ENCODE results near the gene SCN9A.
"Not testable (repeated sequence)": the region's sequence is repeated elsewhere in the genome, so short reads cannot be mapped to it uniquely, and the experiment has no call there.

The SCN9A gene

DNA sequence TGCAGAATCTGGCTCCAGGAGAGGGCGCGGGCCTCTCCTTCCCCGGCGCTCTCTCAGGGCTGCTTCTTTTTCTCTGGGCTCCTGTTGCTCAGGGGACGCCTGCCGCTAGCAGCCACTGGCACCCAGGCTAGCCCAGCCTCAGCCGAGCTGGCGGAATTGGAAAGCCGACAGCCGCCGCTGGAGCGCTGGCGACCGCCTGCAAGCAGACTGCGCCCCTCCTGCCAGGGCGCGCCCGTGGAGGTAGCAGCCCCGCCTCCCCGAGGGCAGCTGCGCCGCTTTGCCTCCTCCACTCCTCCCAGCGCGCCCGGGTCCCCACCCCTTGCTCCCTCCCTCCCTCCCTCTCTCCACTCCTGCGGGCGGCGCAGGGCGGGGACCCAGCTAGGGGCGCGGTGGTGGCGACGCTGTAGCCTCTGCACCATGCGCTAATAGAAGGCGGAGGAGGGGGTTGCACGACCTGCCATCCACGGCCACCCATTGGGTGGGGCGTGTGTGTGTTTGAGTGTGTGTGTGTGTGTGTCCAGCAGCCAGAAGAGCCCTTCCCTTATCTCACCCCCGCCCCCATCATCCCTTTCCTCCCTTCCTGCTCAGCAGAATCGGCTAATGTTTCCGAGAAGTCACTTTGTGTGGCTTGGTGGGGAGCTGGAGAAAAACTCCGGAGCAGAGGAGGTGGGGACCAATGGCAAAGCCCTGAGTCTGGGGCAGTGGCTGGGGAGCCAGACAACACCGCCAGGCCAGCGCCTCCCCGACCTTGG, at the start of gene SCN9A:
Gene SCN9A, minus strand, starts transcription at position 209 of the 752 bp plus-strand sequence. CDS start 64,188 bp downstream, outside the sequence.
- H3K4me3 ChIP-seq (ENCODE audit: low read length in 2 of 2) = peak within 1 kb of the TSS; percentile 75 to 76
- no peaks in the 10 kb centered on the region for H3K36me3 ChIP-seq (ENCODE audit: control insufficient read depth in 2 of 2, insufficient read depth in 2 of 2, low read length in 2 of 2)
- H3K9me3 ChIP-seq (ENCODE audit: control insufficient read depth in 2 of 2, low read length in 2 of 2) = no peaks in the 10 kb centered on the region
- peak within 1 kb of the TSS; percentile 43 to 60 for H3K9ac ChIP-seq (ENCODE audit: low read length in 2 of 2)
- no peak within 1 kb of the TSS for H3K27ac ChIP-seq (ENCODE audit: low read length)
- H3K4me1 ChIP-seq (ENCODE audit: control insufficient read depth, insufficient read depth, low read length) = peaks cover 10% of the 10 kb centered on the region
- H3K27me3 ChIP-seq (ENCODE audit: control insufficient read depth in 1 of 2, insufficient read depth in 2 of 2, low read length in 2 of 2) = no peaks in the 10 kb centered on the region

DNA sequence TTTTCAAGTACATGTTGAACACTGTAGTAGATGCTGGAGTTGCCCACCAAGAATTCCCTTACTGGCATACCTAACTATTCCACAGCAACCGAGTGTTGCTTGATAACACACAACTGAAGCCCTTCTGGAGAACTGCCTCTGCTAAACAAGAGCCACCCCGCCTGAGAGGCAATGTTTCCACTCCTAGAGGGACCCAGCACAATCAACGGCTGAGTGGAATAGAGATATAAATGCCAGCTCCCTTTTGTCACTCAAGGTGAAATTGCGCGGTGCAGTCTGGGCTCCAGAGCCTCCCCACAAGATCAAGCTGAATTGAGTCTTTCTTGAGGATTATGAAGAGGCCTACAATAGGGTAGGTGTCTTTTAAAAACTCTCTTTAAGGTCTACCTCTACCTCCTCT, 49.1 kb upstream of the SCN9A start:
- no peak overlapping the region for H3K27ac ChIP-seq (ENCODE audit: low read length)
- no peaks in the 10 kb centered on the region for H3K4me1 ChIP-seq (ENCODE audit: control insufficient read depth, insufficient read depth, low read length)
- no peaks in the 10 kb centered on the region for H3K9me3 ChIP-seq (ENCODE audit: control insufficient read depth in 2 of 2, low read length in 2 of 2)
- H3K4me3 ChIP-seq (ENCODE audit: low read length in 2 of 2) = no peak overlapping the region
- H3K27me3 ChIP-seq (ENCODE audit: control insufficient read depth in 1 of 2, insufficient read depth in 2 of 2, low read length in 2 of 2) = no peaks in the 10 kb centered on the region
- no peaks in the 10 kb centered on the region for H3K36me3 ChIP-seq (ENCODE audit: control insufficient read depth in 2 of 2, insufficient read depth in 2 of 2, low read length in 2 of 2)
- H3K9ac ChIP-seq (ENCODE audit: low read length in 2 of 2) = no peak overlapping the region

DNA sequence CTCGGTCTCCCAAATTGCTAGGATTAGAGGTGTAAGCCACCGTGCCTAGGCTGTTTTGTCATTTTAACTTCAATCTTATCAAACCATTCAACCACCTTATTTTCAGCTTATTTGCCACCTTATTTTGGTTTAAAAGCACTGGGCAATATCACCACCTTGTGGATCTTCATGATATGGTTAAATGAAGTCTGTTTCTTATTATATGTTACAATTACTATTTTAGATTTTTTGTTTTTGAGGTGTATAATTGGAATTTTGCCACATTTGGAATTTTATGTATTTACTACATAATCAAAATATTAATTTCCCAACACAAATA, 43.8 kb upstream of the SCN9A start:
- Histone ChIP-seq H3K4me3 (ENCODE audit: low read length in 2 of 2) (no peak overlapping the region), H3K9ac (ENCODE audit: low read length in 2 of 2) (no peak overlapping the region), H3K9me3 (ENCODE audit: control insufficient read depth in 2 of 2, low read length in 2 of 2) (no peaks in the 10 kb centered on the region), H3K36me3 (ENCODE audit: control insufficient read depth in 2 of 2, insufficient read depth in 2 of 2, low read length in 2 of 2) (no peaks in the 10 kb centered on the region), H3K27me3 (ENCODE audit: control insufficient read depth in 1 of 2, insufficient read depth in 2 of 2, low read length in 2 of 2) (no peaks in the 10 kb centered on the region), H3K4me1 (ENCODE audit: control insufficient read depth, insufficient read depth, low read length) (no peaks in the 10 kb centered on the region), H3K27ac (ENCODE audit: low read length) (no peak overlapping the region)

DNA sequence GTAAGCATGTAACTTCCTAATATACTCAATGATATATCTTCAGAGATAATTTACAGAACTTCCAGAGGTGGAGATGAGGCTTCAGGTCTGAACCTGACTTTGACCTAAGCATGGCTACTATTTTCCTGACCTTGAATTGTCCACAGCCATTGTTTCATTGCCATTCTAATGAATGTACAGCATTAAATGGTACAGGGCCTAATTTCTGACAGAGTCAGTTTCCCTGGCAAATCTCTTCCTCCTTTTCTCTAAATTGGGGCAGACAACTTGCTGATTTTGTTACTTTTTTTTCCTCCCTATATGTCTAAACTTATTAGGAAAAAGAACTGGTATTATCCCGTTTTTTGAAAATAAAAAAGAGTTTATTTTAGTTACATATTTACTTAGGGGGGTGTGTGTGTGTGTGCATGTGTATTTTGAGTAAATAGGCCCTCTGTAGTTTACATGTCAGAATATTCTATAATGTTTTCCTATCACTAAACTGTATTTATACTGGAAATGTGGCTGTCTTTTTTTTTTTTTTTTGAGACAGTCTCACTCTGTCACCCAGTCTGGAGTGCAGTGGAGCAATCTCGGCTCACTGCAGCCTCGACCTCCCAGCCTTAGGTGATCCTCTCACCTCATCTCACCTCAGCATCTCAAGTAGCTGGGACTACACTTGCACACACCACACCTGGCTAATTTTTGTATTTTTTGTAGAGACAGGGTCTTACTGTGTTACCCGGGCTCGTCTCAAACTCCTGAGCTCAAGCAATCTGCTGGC, 43.3 kb upstream of the SCN9A start:
- no peak overlapping the region for H3K27ac ChIP-seq (ENCODE audit: low read length)
- H3K9me3 ChIP-seq (ENCODE audit: control insufficient read depth in 2 of 2, low read length in 2 of 2) = no peaks in the 10 kb centered on the region
- H3K4me1 ChIP-seq (ENCODE audit: control insufficient read depth, insufficient read depth, low read length) = no peaks in the 10 kb centered on the region
- H3K9ac ChIP-seq (ENCODE audit: low read length in 2 of 2) = no peak overlapping the region
- H3K4me3 ChIP-seq (ENCODE audit: low read length in 2 of 2) = no peak overlapping the region
- H3K27me3 ChIP-seq (ENCODE audit: control insufficient read depth in 1 of 2, insufficient read depth in 2 of 2, low read length in 2 of 2) = no peaks in the 10 kb centered on the region
- no peaks in the 10 kb centered on the region for H3K36me3 ChIP-seq (ENCODE audit: control insufficient read depth in 2 of 2, insufficient read depth in 2 of 2, low read length in 2 of 2)

DNA sequence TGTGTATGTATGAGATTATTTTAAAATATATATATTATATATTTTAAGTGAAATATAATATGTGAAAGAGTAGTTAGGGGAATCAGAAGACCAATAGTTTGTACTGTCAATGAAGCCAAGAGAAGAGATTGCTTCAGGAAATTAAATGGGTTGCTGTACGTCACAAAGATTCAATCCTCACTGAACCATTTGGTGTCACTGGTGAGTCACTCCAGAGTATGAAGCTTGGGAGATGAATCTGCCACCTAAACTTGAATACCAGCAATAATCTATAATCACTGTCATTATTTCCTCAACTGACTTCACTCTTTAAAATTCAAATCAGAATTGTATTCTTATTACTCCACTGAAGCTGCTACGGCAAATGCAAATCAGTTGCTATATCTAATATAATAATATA, 41.9 kb upstream of the SCN9A start:
- H3K27me3 ChIP-seq (ENCODE audit: control insufficient read depth in 1 of 2, insufficient read depth in 2 of 2, low read length in 2 of 2) = no peaks in the 10 kb centered on the region
- no peaks in the 10 kb centered on the region for H3K36me3 ChIP-seq (ENCODE audit: control insufficient read depth in 2 of 2, insufficient read depth in 2 of 2, low read length in 2 of 2)
- H3K9ac ChIP-seq (ENCODE audit: low read length in 2 of 2) = no peak overlapping the region
- H3K27ac ChIP-seq (ENCODE audit: low read length) = no peak overlapping the region
- H3K9me3 ChIP-seq (ENCODE audit: control insufficient read depth in 2 of 2, low read length in 2 of 2) = no peaks in the 10 kb centered on the region
- H3K4me1 ChIP-seq (ENCODE audit: control insufficient read depth, insufficient read depth, low read length) = no peaks in the 10 kb centered on the region
- no peak overlapping the region for H3K4me3 ChIP-seq (ENCODE audit: low read length in 2 of 2)

DNA sequence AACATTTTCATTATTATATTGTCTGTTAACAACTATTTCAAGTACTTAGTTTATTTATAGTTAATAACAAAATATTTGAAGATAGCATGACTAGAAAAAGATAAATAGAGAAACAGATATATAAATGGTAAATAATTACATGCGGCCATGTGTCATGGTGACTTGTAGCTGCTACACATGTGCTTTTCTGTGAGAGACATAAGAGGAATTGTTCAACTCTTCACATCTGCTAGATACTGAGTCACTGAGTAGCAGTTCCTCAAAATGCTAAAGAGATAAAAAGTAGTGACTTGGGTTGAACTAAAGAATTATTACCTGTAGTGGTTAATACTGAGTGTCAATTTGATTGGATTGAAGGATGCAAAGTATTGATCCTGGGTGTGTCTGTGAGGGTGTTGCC, 37.5 kb upstream of the SCN9A start:
- Histone ChIP-seq H3K27ac (ENCODE audit: low read length) (no peak overlapping the region), H3K9me3 (ENCODE audit: control insufficient read depth in 2 of 2, low read length in 2 of 2) (no peaks in the 10 kb centered on the region), H3K4me3 (ENCODE audit: low read length in 2 of 2) (no peak overlapping the region), H3K27me3 (ENCODE audit: control insufficient read depth in 1 of 2, insufficient read depth in 2 of 2, low read length in 2 of 2) (no peaks in the 10 kb centered on the region), H3K36me3 (ENCODE audit: control insufficient read depth in 2 of 2, insufficient read depth in 2 of 2, low read length in 2 of 2) (no peaks in the 10 kb centered on the region), H3K9ac (ENCODE audit: low read length in 2 of 2) (no peak overlapping the region), H3K4me1 (ENCODE audit: control insufficient read depth, insufficient read depth, low read length) (no peaks in the 10 kb centered on the region)

DNA sequence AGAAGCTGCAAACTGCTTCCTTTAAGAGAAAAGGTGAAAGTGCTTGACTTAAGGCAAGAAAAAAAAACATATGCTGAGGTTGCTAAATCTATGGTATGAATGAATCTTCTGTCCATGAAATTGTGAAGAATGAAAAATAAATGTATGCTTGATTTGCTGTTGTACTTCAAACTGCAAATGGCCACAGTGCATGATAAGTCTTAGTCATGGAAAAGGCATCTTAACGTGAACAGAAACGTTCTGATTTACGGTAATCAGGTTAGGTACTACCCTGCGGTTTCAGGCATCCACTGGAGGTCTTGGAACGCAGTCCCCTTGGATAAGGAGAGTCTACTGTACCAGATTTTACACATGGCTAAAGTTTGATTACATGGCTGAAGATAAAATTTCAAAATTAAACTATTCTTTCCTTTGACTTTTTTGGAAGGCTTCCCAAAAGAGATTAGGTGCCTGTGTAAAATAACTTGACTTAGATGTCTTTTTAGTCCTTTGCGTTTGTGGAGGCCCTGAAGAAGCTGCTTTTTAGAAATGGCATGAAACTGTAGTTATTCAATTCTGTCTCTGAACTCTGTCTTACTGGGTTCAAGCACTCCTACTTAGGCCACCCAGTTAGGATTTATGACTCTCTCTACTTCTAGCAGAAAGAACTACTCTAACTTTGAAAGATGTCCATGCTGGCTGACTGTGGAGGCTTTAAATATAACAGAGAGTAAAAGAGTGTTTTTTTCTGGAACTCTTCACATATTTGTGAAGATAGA, 35.9 kb upstream of the SCN9A start:
- H3K36me3 ChIP-seq (ENCODE audit: control insufficient read depth in 2 of 2, insufficient read depth in 2 of 2, low read length in 2 of 2) = no peaks in the 10 kb centered on the region
- H3K27ac ChIP-seq (ENCODE audit: low read length) = no peak overlapping the region
- no peak overlapping the region for H3K9ac ChIP-seq (ENCODE audit: low read length in 2 of 2)
- H3K4me1 ChIP-seq (ENCODE audit: control insufficient read depth, insufficient read depth, low read length) = no peaks in the 10 kb centered on the region
- H3K9me3 ChIP-seq (ENCODE audit: control insufficient read depth in 2 of 2, low read length in 2 of 2) = no peaks in the 10 kb centered on the region
- no peak overlapping the region for H3K4me3 ChIP-seq (ENCODE audit: low read length in 2 of 2)
- no peaks in the 10 kb centered on the region for H3K27me3 ChIP-seq (ENCODE audit: control insufficient read depth in 1 of 2, insufficient read depth in 2 of 2, low read length in 2 of 2)

DNA sequence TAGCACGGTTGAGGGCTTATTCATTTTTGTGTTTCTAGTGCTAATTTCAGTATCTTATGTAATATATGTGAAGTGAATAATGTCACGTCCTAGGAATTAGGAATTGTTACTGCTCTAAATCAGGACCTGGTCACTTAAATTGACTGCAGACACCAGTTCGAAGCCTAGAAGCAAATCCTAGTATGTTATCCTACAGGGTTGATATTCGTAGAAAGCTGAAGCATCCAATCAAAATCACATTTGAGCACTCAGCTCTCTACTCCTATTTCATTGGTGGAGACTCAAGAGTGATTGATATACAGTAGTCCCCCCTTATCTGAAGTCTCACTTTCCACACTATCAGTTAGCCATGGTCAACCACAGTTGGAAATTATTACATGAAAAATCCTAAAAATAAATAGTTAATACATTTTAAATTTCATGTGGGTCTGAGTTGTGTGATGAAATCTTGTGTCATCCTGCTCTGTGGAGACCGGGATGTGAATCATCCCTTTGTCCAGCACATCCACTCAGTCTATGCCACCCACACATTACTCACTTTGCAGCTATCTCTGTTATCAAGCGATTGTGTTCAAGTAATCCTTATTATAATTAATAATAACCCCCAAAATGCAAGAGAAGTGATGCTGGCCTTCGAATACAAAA, 35.2 kb upstream of the SCN9A start:
- H3K27ac ChIP-seq (ENCODE audit: low read length) = no peak overlapping the region
- no peaks in the 10 kb centered on the region for H3K27me3 ChIP-seq (ENCODE audit: control insufficient read depth in 1 of 2, insufficient read depth in 2 of 2, low read length in 2 of 2)
- H3K9ac ChIP-seq (ENCODE audit: low read length in 2 of 2) = no peak overlapping the region
- H3K4me3 ChIP-seq (ENCODE audit: low read length in 2 of 2) = no peak overlapping the region
- H3K36me3 ChIP-seq (ENCODE audit: control insufficient read depth in 2 of 2, insufficient read depth in 2 of 2, low read length in 2 of 2) = no peaks in the 10 kb centered on the region
- no peaks in the 10 kb centered on the region for H3K9me3 ChIP-seq (ENCODE audit: control insufficient read depth in 2 of 2, low read length in 2 of 2)
- no peaks in the 10 kb centered on the region for H3K4me1 ChIP-seq (ENCODE audit: control insufficient read depth, insufficient read depth, low read length)

DNA sequence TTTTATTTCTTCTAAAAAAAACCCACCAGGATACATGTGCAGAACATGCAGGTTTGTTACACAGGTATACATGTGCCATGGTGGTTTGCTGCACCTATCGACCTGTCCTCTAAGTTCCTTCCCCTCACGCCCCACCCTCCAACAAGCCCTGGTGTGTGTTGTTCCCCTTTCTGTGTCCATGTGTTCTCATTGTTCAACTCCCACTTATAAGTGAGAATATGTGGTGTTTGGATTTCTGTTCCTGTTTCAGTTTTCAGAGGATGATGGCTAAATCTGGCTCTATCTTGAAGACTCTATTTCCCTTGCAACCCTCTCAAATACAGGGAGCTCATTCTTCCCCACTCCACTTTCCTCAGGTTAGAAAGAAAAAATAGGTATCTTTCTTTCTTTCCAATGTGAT, 32.0 kb upstream of the SCN9A start:
- H3K27ac ChIP-seq (ENCODE audit: low read length); H3K9ac ChIP-seq (ENCODE audit: low read length in 2 of 2); H3K36me3 ChIP-seq (ENCODE audit: control insufficient read depth in 2 of 2, insufficient read depth in 2 of 2, low read length in 2 of 2); H3K9me3 ChIP-seq (ENCODE audit: control insufficient read depth in 2 of 2, low read length in 2 of 2); H3K4me1 ChIP-seq (ENCODE audit: control insufficient read depth, insufficient read depth, low read length); H3K27me3 ChIP-seq (ENCODE audit: control insufficient read depth in 1 of 2, insufficient read depth in 2 of 2, low read length in 2 of 2); H3K4me3 ChIP-seq (ENCODE audit: low read length in 2 of 2): not testable (repeated sequence)

DNA sequence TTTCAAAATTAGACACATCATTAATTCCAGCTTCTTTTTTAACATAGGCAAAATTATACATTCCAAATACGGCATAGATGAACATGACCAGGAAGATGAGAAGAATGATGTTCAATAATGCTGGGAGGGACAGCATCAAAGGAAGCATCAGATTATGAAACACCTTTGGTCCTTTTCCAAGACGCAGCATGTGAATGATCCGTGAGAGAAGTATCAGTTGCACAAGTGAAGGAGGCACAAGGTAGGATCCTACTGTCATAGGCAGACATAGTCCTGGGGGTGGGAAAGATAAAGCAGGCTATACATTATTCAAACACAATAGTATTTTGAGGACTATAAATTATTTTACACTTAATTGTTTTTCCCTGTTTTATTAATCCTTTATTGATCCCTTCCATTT, 30.6 kb upstream of the SCN9A start:
- H3K36me3 ChIP-seq (ENCODE audit: control insufficient read depth in 2 of 2, insufficient read depth in 2 of 2, low read length in 2 of 2) = no peaks in the 10 kb centered on the region
- H3K27me3 ChIP-seq (ENCODE audit: control insufficient read depth in 1 of 2, insufficient read depth in 2 of 2, low read length in 2 of 2) = no peaks in the 10 kb centered on the region
- H3K4me1 ChIP-seq (ENCODE audit: control insufficient read depth, insufficient read depth, low read length) = no peaks in the 10 kb centered on the region
- H3K4me3 ChIP-seq (ENCODE audit: low read length in 2 of 2) = no peak overlapping the region
- H3K9ac ChIP-seq (ENCODE audit: low read length in 2 of 2) = no peak overlapping the region
- H3K27ac ChIP-seq (ENCODE audit: low read length) = no peak overlapping the region
- no peaks in the 10 kb centered on the region for H3K9me3 ChIP-seq (ENCODE audit: control insufficient read depth in 2 of 2, low read length in 2 of 2)

Data from stomach smooth muscle (tissue), 2 donors.